Activated CD4-positive, alpha-beta T cell treated with anti-CD3 and anti-CD28 coated beads, Interleukin-2, amount 50 U/mL, for 16 hours (primary cell): Measurements from ENCODE around the gene TPPP2.
"Not testable (repeated sequence)": the region's sequence is repeated elsewhere in the genome, so short reads cannot be mapped to it uniquely, and the experiment has no call there.

Experiments
- DNase-seq: peaks from one replicate; pipeline ENCODE4 v3.0.0-alpha.2; 2020

Gene TPPP2

GRCh38 chr14:21029917-21030316, at the start of gene TPPP2:
TSS of gene TPPP2 (plus strand) at chr14:21030217. CDS start at chr14:21030582, 365 bp downstream.
- DNase-seq, result no peak

- no peak for DNase-seq
These were observed 49.1 kb upstream of the TPPP2 start for GRCh38 chr14:20980906-20981305.

GRCh38 chr14:20982646-20983369, 47.2 kb upstream of the TPPP2 start:
- DNase-seq, result no peak

GRCh38 chr14:20985650-20986049, 44.4 kb upstream of the TPPP2 start:
- DNase-seq, result not testable (repeated sequence)

GRCh38 chr14:20986811-20987210, 43.2 kb upstream of the TPPP2 start:
- DNase-seq, result peak; percentile 59

- DNase-seq, result no peak
These were observed 41.1 kb upstream of the TPPP2 start for GRCh38 chr14:20988717-20989470.

GRCh38 chr14:20989471-20989786, 40.6 kb upstream of the TPPP2 start:
- DNase-seq, result no peak

- peak; percentile 96 for DNase-seq
These were observed 40.0 kb upstream of the TPPP2 start, which contains the start of gene METTL17 for GRCh38 chr14:20989787-20990600. TSS of gene METTL17 (plus strand) at chr14:20989980. CDS start at chr14:20990003, 23 bp downstream.

- DNase-seq, result no peak
These were observed 33.5 kb upstream of the TPPP2 start for GRCh38 chr14:20996521-20996920.

GRCh38 chr14:20997115-20997514, 32.9 kb upstream of the TPPP2 start:
- DNase-seq, result no peak

GRCh38 chr14:20997564-20997963, 32.5 kb upstream of the TPPP2 start:
- DNase-seq, result no peak

- no peak for DNase-seq
These were observed 31.9 kb upstream of the TPPP2 start for GRCh38 chr14:20998139-20998538.

- DNase-seq, result no peak
These were observed 31.2 kb upstream of the TPPP2 start, which contains the start of gene SLC39A2 for GRCh38 chr14:20998674-20999366. TSS of gene SLC39A2 (plus strand) at chr14:20999293. CDS start at chr14:20999447, 154 bp downstream.

- no peak for DNase-seq
These were observed 30.4 kb upstream of the TPPP2 start for GRCh38 chr14:20999591-20999990.

GRCh38 chr14:21001218-21001617, 28.8 kb upstream of the TPPP2 start:
- DNase-seq, result no peak

GRCh38 chr14:21003788-21004346, 26.1 kb upstream of the TPPP2 start:
- DNase-seq, result no peak

- DNase-seq, result not testable (repeated sequence)
These were observed 20.3 kb upstream of the TPPP2 start for GRCh38 chr14:21009721-21010120.

- no peak for DNase-seq
These were observed 18.9 kb upstream of the TPPP2 start for GRCh38 chr14:21011136-21011535.

- DNase-seq, result peak; percentile 72
These were observed 15.2 kb upstream of the TPPP2 start for GRCh38 chr14:21014761-21015190.

GRCh38 chr14:21015312-21015711, 14.7 kb upstream of the TPPP2 start:
- DNase-seq, result no peak

- DNase-seq, result no peak
These were observed 13.4 kb upstream of the TPPP2 start for GRCh38 chr14:21016413-21017190.
